ENCODE results near the gene RGR. TPM values are rescaled to one million over a fixed set of nuclear protein-coding genes. Genes with fewer than 3 reads are reported as not detected.

The RGR gene
- total RNA-seq, 1 experiment from 2014 or later, result not detected

DNA sequence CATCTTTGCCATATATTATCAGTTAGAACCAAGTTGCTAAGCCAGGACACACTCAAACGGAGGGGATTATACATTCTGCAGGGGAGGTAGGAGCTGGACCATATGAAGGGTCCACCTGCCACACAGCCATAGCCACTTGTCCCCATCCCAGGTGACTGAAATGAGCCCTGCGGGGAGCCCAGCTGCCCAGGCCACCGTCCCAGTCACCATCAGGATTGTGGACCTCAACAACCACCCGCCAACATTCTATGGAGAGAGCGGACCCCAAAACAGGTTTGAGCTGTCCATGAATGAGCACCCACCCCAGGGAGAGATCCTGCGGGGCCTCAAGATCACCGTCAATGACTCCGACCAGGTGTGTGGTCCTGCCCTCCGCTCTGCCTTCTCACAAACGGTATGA, 36.8 kb upstream of the RGR start:
- no peaks in the 10 kb centered on the region for H3K4me1 ChIP-seq (ENCODE audit: control insufficient read depth, insufficient read depth, low read length)
- in situ Hi-C loops (cut with HindIII; ENCODE audit: low pct_unique_long_range_greater_than_20kb, low sequenced_read_pairs), result no loop called here
- TF ChIP-seq SIN3A (IDR thresholded peaks at IDR 0.05; ENCODE audit: borderline replicate concordance, insufficient read depth, low read depth, low read length) (no peak), POLR2AphosphoS5 (IDR thresholded peaks at IDR 0.05; ENCODE audit: low read depth, low read length) (no peak), TCF7L2 (IDR thresholded peaks at IDR 0.05; ENCODE audit: low read depth, low read length) (no peak)
- TF ChIP-seq, protein P1, sequence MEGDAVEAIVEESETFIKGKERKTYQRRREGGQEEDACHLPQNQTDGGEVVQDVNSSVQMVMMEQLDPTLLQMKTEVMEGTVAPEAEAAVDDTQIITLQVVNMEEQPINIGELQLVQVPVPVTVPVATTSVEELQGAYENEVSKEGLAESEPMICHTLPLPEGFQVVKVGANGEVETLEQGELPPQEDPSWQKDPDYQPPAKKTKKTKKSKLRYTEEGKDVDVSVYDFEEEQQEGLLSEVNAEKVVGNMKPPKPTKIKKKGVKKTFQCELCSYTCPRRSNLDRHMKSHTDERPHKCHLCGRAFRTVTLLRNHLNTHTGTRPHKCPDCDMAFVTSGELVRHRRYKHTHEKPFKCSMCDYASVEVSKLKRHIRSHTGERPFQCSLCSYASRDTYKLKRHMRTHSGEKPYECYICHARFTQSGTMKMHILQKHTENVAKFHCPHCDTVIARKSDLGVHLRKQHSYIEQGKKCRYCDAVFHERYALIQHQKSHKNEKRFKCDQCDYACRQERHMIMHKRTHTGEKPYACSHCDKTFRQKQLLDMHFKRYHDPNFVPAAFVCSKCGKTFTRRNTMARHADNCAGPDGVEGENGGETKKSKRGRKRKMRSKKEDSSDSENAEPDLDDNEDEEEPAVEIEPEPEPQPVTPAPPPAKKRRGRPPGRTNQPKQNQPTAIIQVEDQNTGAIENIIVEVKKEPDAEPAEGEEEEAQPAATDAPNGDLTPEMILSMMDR (IDR thresholded peaks at IDR 0.05), result no peak
- TF ChIP-seq, protein P2, sequence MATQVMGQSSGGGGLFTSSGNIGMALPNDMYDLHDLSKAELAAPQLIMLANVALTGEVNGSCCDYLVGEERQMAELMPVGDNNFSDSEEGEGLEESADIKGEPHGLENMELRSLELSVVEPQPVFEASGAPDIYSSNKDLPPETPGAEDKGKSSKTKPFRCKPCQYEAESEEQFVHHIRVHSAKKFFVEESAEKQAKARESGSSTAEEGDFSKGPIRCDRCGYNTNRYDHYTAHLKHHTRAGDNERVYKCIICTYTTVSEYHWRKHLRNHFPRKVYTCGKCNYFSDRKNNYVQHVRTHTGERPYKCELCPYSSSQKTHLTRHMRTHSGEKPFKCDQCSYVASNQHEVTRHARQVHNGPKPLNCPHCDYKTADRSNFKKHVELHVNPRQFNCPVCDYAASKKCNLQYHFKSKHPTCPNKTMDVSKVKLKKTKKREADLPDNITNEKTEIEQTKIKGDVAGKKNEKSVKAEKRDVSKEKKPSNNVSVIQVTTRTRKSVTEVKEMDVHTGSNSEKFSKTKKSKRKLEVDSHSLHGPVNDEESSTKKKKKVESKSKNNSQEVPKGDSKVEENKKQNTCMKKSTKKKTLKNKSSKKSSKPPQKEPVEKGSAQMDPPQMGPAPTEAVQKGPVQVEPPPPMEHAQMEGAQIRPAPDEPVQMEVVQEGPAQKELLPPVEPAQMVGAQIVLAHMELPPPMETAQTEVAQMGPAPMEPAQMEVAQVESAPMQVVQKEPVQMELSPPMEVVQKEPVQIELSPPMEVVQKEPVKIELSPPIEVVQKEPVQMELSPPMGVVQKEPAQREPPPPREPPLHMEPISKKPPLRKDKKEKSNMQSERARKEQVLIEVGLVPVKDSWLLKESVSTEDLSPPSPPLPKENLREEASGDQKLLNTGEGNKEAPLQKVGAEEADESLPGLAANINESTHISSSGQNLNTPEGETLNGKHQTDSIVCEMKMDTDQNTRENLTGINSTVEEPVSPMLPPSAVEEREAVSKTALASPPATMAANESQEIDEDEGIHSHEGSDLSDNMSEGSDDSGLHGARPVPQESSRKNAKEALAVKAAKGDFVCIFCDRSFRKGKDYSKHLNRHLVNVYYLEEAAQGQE (IDR thresholded peaks at IDR 0.05; ENCODE audit: insufficient read depth in 1 of 2, low read depth in 2 of 2, low read length in 1 of 2), result no peak
- intact Hi-C loops (cut with micrococcal nuclease; ENCODE audit: unreplicated experiment), result loop anchor here (5.0 kb wide), 1 partner anchor 61 kb away; no protein-coding TSS in a partner anchor
- no peaks in the 10 kb centered on the region for H3K9me3 ChIP-seq (ENCODE audit: control insufficient read depth, insufficient read depth, low read depth, low read length)
- DNase-seq (ENCODE audit: low read depth, low spot score) (no peak), ATAC-seq (no peak)
- ChIA-PET CTCF (no interaction called here), POLR2A (no interaction called here)
- no peak overlapping the region for H3K4me3 ChIP-seq (ENCODE audit: low read depth in 2 of 2, low read length in 2 of 2)
- no peaks in the 10 kb centered on the region for H3K36me3 ChIP-seq (ENCODE audit: control insufficient read depth, insufficient read depth, low read length)
- peaks cover 25% of the 10 kb centered on the region for H3K27me3 ChIP-seq (ENCODE audit: control insufficient read depth, insufficient read depth, low read length)
- BruUV-seq (replicated peaks), result no TSS peak
- H3K27ac ChIP-seq (ENCODE audit: low read length), result no peak overlapping the region

DNA sequence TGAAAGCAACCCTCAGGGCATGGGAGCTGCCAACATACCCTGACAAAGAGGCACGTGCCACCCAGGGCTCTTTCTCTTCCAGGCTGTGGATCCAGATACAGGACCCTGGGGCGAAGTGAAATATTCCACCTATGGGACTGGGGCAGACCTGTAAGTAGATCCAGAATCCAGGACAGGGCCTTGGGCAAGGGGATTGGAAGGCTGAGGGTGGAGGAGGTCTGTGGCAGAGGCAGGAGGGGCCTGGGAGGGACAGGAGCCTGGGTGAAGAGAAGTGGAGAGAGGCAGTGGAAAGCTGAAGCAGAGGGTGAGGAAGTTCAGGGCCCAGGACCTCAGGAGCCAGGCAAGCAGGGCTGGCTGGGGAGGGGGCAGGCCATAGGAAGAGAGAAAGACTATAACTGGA, 33.3 kb upstream of the RGR start:
- BruUV-seq (replicated peaks), result no TSS peak
- no peak for TF ChIP-seq POLR2AphosphoS5 (IDR thresholded peaks at IDR 0.05; ENCODE audit: low read depth, low read length)
- TF ChIP-seq, protein P2 (IDR thresholded peaks at IDR 0.05; ENCODE audit: insufficient read depth in 1 of 2, low read depth in 2 of 2, low read length in 1 of 2), result no peak
- TF ChIP-seq, protein P1 (IDR thresholded peaks at IDR 0.05), result no peak
- TF ChIP-seq TCF7L2 (IDR thresholded peaks at IDR 0.05; ENCODE audit: low read depth, low read length), result no peak
- no peak for TF ChIP-seq SIN3A (IDR thresholded peaks at IDR 0.05; ENCODE audit: borderline replicate concordance, insufficient read depth, low read depth, low read length)
- H3K4me1 ChIP-seq (ENCODE audit: control insufficient read depth, insufficient read depth, low read length), result no peaks in the 10 kb centered on the region
- H3K36me3 ChIP-seq (ENCODE audit: control insufficient read depth, insufficient read depth, low read length), result no peaks in the 10 kb centered on the region
- POLR2A ChIA-PET, result no interaction called here
- H3K9me3 ChIP-seq (ENCODE audit: control insufficient read depth, insufficient read depth, low read depth, low read length), result no peaks in the 10 kb centered on the region
- ATAC-seq (0 out of 2 replicates have a peak, but pooled peaks have one; percentile 15), DNase-seq (ENCODE audit: low read depth, low spot score) (no peak)
- in situ Hi-C loops (cut with HindIII; ENCODE audit: low pct_unique_long_range_greater_than_20kb, low sequenced_read_pairs) (no loop called here), intact Hi-C loops (cut with micrococcal nuclease; ENCODE audit: unreplicated experiment) (no loop called here)
- H3K4me3 ChIP-seq (ENCODE audit: low read depth in 2 of 2, low read length in 2 of 2), result no peak overlapping the region
- H3K27ac ChIP-seq (ENCODE audit: low read length), result no peak overlapping the region
- CTCF ChIA-PET, result no interaction called here
- H3K27me3 ChIP-seq (ENCODE audit: control insufficient read depth, insufficient read depth, low read length), result peaks cover 30% of the 10 kb centered on the region
